Panc1 (cell line): ENCODE measurements around the gene EFCAB8. TPM values are rescaled to one million over a fixed set of nuclear protein-coding genes. Genes with fewer than 3 reads are reported as not detected.

Source experiments
- ATAC-seq: fragments of 200-7000 bp; cut with Tn5 transposase; 2 replicates; pipeline ENCODE4 v1.9.1; 2020; ENCODE audit warnings: mild to moderate bottlenecking, moderate library complexity
- BruUV-seq: library from RNA; stranded (reverse); fragments of 400-500 nt; replicated peaks from 2 replicates; lab custom pipeline; 2021; lab: Mats Ljungman, UMichigan
- CTCF ChIA-PET: fragments of 300-600 bp; sonication (Branson Sonifier 250); formaldehyde crosslinking; loops from one replicate; lab custom pipeline; 2022; ENCODE audit warnings: antibody characterized with exemption; lab: Charles Lee
- POLR2A ChIA-PET: fragments of 300-600 bp; sonication (Branson Sonifier 250); formaldehyde crosslinking; loops from one replicate; lab custom pipeline; 2022; ENCODE audit warnings: antibody characterized with exemption; lab: Charles Lee
- DNase-seq: peaks from one replicate; pipeline ENCODE4 v3.0.0-alpha.2; 2010; ENCODE audit warnings: low read depth, low spot score
- H3K27ac ChIP-seq: 2 replicates; pipeline ENCODE4 v1.5.1; 2011; ENCODE audit warnings: mild to moderate bottlenecking, low read length, inconsistent platforms
- H3K27me3 ChIP-seq: fragments of 200-500 bp; sonication (Bioruptor generic); 2 replicates; pipeline ENCODE4 v1.6.0; 2014; ENCODE audit warnings: low read length, inconsistent platforms; ENCODE audit not compliant: control insufficient read depth, insufficient read depth
- H3K36me3 ChIP-seq: fragments of 200-500 bp; sonication (Bioruptor generic); 2 replicates; pipeline ENCODE4 v1.5.1; 2014; ENCODE audit warnings: inconsistent platforms, mild to moderate bottlenecking, low read length, moderate library complexity; ENCODE audit not compliant: control insufficient read depth, insufficient read depth
- H3K4me1 ChIP-seq: 2 replicates; pipeline ENCODE4 v1.5.1; 2011; ENCODE audit warnings: inconsistent platforms, mild to moderate bottlenecking, low read length, moderate library complexity; ENCODE audit not compliant: control insufficient read depth, insufficient read depth
- H3K4me3 ChIP-seq, 2 experiments: 2 replicates each; pipeline ENCODE4 v1.5.1; 2011 to 2012; ENCODE audit warnings: low read depth in 2 of 2, low read length in 2 of 2, mild to moderate bottlenecking in 2 of 2, inconsistent platforms in 1 of 2, moderate library complexity in 1 of 2
- H3K9me3 ChIP-seq: fragments of 200-500 bp; sonication (Bioruptor generic); 2 replicates; pipeline ENCODE4 v1.5.1; 2014; ENCODE audit warnings: low read depth, mild to moderate bottlenecking, inconsistent platforms, low read length, moderate library complexity; ENCODE audit not compliant: control insufficient read depth, insufficient read depth
- CTCF ChIP-seq: fragments of 450-650 bp; IDR thresholded peaks from 2 replicates; pipeline ENCODE4 v1.5.1; 2017; ENCODE audit warnings: mild to moderate bottlenecking
- POLR2AphosphoS5 ChIP-seq: IDR thresholded peaks from 2 replicates; pipeline ENCODE4 v1.6.1; 2012; ENCODE audit warnings: mild to moderate bottlenecking, low read depth, low read length, moderate library complexity
- REST ChIP-seq, 2 experiments: IDR thresholded peaks; 2 replicates each; pipeline ENCODE4 v1.6.1; 2011 to 2012; ENCODE audit warnings: low read depth in 2 of 2, control low read depth in 1 of 2, low read length in 1 of 2, mild to moderate bottlenecking in 1 of 2, moderate library complexity in 1 of 2; ENCODE audit not compliant: insufficient read depth in 1 of 2
- SIN3A ChIP-seq: IDR thresholded peaks from 2 replicates; pipeline ENCODE4 v1.6.1; 2012; ENCODE audit warnings: low read depth, mild to moderate bottlenecking, low read length, moderate library complexity, borderline replicate concordance; ENCODE audit not compliant: insufficient read depth
- TCF7L2 ChIP-seq: IDR thresholded peaks from 2 replicates; pipeline ENCODE4 v1.6.1; 2011; ENCODE audit warnings: mild to moderate bottlenecking, low read depth, low read length, inconsistent platforms
- in situ Hi-C: cut with HindIII; loops from 2 replicates; pipeline ENCODE4 v1.10.0; 2016; ENCODE audit warnings: low sequenced_read_pairs, low pct_unique_long_range_greater_than_20kb
- intact Hi-C: fragments of 100-400 bp; cut with micrococcal nuclease; formaldehyde crosslinking; loops from one replicate; pipeline ENCODE4 v1.10.0; 2022; ENCODE audit not compliant: unreplicated experiment
- total RNA-seq: library from RNA; stranded (reverse); gene quantifications from one replicate; pipeline ENCODE4 v1.2.1, GENCODE V29; 2021; ENCODE audit not compliant: unreplicated experiment

Gene EFCAB8
- total RNA-seq, 1 experiment from 2014 or later = 1.1 TPM

- Histone ChIP-seq H3K36me3 (no peaks in the 10 kb centered on the region), H3K9me3 (no peaks in the 10 kb centered on the region), H3K27me3 (no peaks in the 10 kb centered on the region), H3K27ac (no peak overlapping the region), H3K4me3 (no peak overlapping the region), H3K4me1 (no peaks in the 10 kb centered on the region)
- in situ Hi-C loops (no loop called here), intact Hi-C loops (no loop called here)
- DNase-seq (no peak), ATAC-seq (no peak)
- TF ChIP-seq POLR2AphosphoS5 (no peak), REST (IDR thresholded peaks at IDR 0.05; ENCODE audit: insufficient read depth in 1 of 2, low read depth in 2 of 2, low read length in 1 of 2) (no peak), SIN3A (no peak), CTCF (no peak), TCF7L2 (no peak)
- CTCF ChIA-PET = no interaction called here
- POLR2A ChIA-PET = no interaction called here
- no TSS peak for BruUV-seq
Observed at GRCh38 chr20:32906871-32907495, 48.3 kb downstream of the EFCAB8 start.

- Histone ChIP-seq H3K27ac (no peak overlapping the region), H3K4me3 (no peak overlapping the region), H3K9me3 (no peaks in the 10 kb centered on the region), H3K36me3 (no peaks in the 10 kb centered on the region), H3K4me1 (no peaks in the 10 kb centered on the region), H3K27me3 (no peaks in the 10 kb centered on the region)
- in situ Hi-C loops (no loop called here), intact Hi-C loops (no loop called here)
- no TSS peak for BruUV-seq
- ChIA-PET CTCF (no interaction called here), POLR2A (no interaction called here)
- ATAC-seq (no peak), DNase-seq (no peak)
- TF ChIP-seq POLR2AphosphoS5 = no peak
- TF ChIP-seq TCF7L2 = no peak
- no peak for TF ChIP-seq REST (IDR thresholded peaks at IDR 0.05; ENCODE audit: insufficient read depth in 1 of 2, low read depth in 2 of 2, low read length in 1 of 2)
- no peak for TF ChIP-seq CTCF
- TF ChIP-seq SIN3A = no peak
Observed at GRCh38 chr20:32907886-32908285, 49.2 kb downstream of the EFCAB8 start.
